H9 (cell line): ENCODE measurements around the gene FN1. TPM values are rescaled to one million over a fixed set of nuclear protein-coding genes. Genes with fewer than 3 reads are reported as not detected.

ENCODE experiments used
- DNase-seq: peaks from one replicate; pipeline ENCODE4 v3.0.0-alpha.2; 2017
- H2AFZ ChIP-seq: one replicate; pipeline ENCODE4 v1.6.1; 2013; ENCODE audit warnings: mild to moderate bottlenecking, low read length, control low read depth, moderate library complexity
- H2AK5ac ChIP-seq: 2 replicates; pipeline ENCODE4 v1.6.1; 2013; ENCODE audit warnings: low read length, control low read depth, mixed read lengths; ENCODE audit not compliant: insufficient read length
- H2BK120ac ChIP-seq: one replicate; pipeline ENCODE4 v1.6.1; 2013; ENCODE audit warnings: low read depth, mild to moderate bottlenecking, low read length, control low read depth, inconsistent platforms; ENCODE audit not compliant: poor library complexity, severe bottlenecking
- H2BK12ac ChIP-seq: 2 replicates; pipeline ENCODE4 v1.6.1; 2013; ENCODE audit warnings: low read length, control low read depth, mixed read lengths, low read depth; ENCODE audit not compliant: insufficient read length
- H2BK15ac ChIP-seq: 2 replicates; pipeline ENCODE4 v1.6.1; 2013; ENCODE audit warnings: low read depth, low read length, control low read depth
- H2BK20ac ChIP-seq: one replicate; pipeline ENCODE4 v1.6.1; 2013; ENCODE audit warnings: low read depth, mild to moderate bottlenecking, low read length, control low read depth, inconsistent platforms; ENCODE audit not compliant: poor library complexity, severe bottlenecking
- H2BK5ac ChIP-seq: 2 replicates; pipeline ENCODE4 v1.6.1; 2013; ENCODE audit warnings: low read length, control low read depth, mixed read lengths; ENCODE audit not compliant: insufficient read length
- H3K14ac ChIP-seq: 2 replicates; pipeline ENCODE4 v1.6.1; 2013; ENCODE audit warnings: low read length, control low read depth; ENCODE audit not compliant: insufficient read depth
- H3K18ac ChIP-seq: 2 replicates; pipeline ENCODE4 v1.6.1; 2013; ENCODE audit warnings: low read depth, mild to moderate bottlenecking, mixed read lengths, low read length, control low read depth; ENCODE audit not compliant: insufficient read length
- H3K23ac ChIP-seq: 2 replicates; pipeline ENCODE4 v1.6.1; 2013; ENCODE audit warnings: low read length, control low read depth, mixed read lengths, low read depth; ENCODE audit not compliant: insufficient read length
- H3K23me2 ChIP-seq: 2 replicates; pipeline ENCODE4 v1.6.1; 2013; ENCODE audit warnings: low read depth, mild to moderate bottlenecking, mixed read lengths, low read length, control low read depth; ENCODE audit not compliant: insufficient read length, poor library complexity, severe bottlenecking
- H3K27ac ChIP-seq: 2 replicates; pipeline ENCODE4 v1.5.1; 2013; ENCODE audit warnings: low read length, control low read depth, mixed read lengths, low read depth; ENCODE audit not compliant: insufficient read length
- H3K27me3 ChIP-seq: 2 replicates; pipeline ENCODE4 v1.6.1; 2013; ENCODE audit warnings: low read length, control low read depth, inconsistent platforms; ENCODE audit not compliant: insufficient read depth
- H3K4ac ChIP-seq: 2 replicates; pipeline ENCODE4 v1.6.1; 2013; ENCODE audit warnings: low read depth, mild to moderate bottlenecking, control low read depth, inconsistent platforms, low read length, moderate library complexity
- H3K4me1 ChIP-seq: 2 replicates; pipeline ENCODE4 v1.6.1; 2013; ENCODE audit warnings: low read length, control low read depth, inconsistent platforms; ENCODE audit not compliant: insufficient read depth
- H3K4me2 ChIP-seq: 2 replicates; pipeline ENCODE4 v1.6.1; 2013; ENCODE audit warnings: low read length, control low read depth, mixed read lengths; ENCODE audit not compliant: insufficient read length, insufficient read depth
- H3K56ac ChIP-seq: 2 replicates; pipeline ENCODE4 v1.6.1; 2013; ENCODE audit warnings: low read depth, mild to moderate bottlenecking, mixed read lengths, low read length, control low read depth; ENCODE audit not compliant: insufficient read length
- H3K79me1 ChIP-seq: 2 replicates; pipeline ENCODE4 v1.6.1; 2013; ENCODE audit warnings: low read depth, mild to moderate bottlenecking, moderate library complexity, low read length, control low read depth, inconsistent platforms; ENCODE audit not compliant: insufficient read depth, poor library complexity, severe bottlenecking
- H3K79me2 ChIP-seq: 2 replicates; pipeline ENCODE4 v1.6.1; 2013; ENCODE audit warnings: low read length, control low read depth, inconsistent platforms; ENCODE audit not compliant: insufficient read depth
- H3K9ac ChIP-seq: 2 replicates; pipeline ENCODE4 v1.6.1; 2013; ENCODE audit warnings: low read length, control low read depth, mixed read lengths; ENCODE audit not compliant: insufficient read length; ENCODE audit errors: extremely low read depth
- H3K9me3 ChIP-seq: one replicate; pipeline ENCODE4 v1.6.1; 2013; ENCODE audit warnings: low read depth, low read length, inconsistent platforms; ENCODE audit not compliant: control insufficient read depth
- H3T11ph ChIP-seq: one replicate; pipeline ENCODE4 v1.6.1; 2013; ENCODE audit warnings: mild to moderate bottlenecking, low read length, control low read depth, inconsistent platforms
- H4K20me1 ChIP-seq: one replicate; pipeline ENCODE4 v1.6.1; 2013; ENCODE audit not compliant: control insufficient read depth, insufficient read length, insufficient read depth
- H4K5ac ChIP-seq: 2 replicates; pipeline ENCODE4 v1.6.1; 2013; ENCODE audit warnings: low read depth, mild to moderate bottlenecking, mixed read lengths, low read length, control low read depth; ENCODE audit not compliant: insufficient read length
- H4K8ac ChIP-seq: replicated peaks from 2 replicates; pipeline ENCODE4 v1.6.1; 2013; ENCODE audit warnings: low read length, control low read depth, mixed read lengths, low read depth; ENCODE audit not compliant: insufficient read length
- H4K91ac ChIP-seq: 2 replicates; pipeline ENCODE4 v1.6.1; 2013; ENCODE audit warnings: low read depth, mild to moderate bottlenecking, moderate library complexity, mixed read lengths, low read length, control low read depth; ENCODE audit not compliant: insufficient read length
- H3K27ac Mint-ChIP-seq, 3 experiments: 2 replicates in 2 of 3; 3 replicates in 1 of 3; pipeline ENCODE4 v1.8.0; 2020 to 2021; ENCODE audit warnings: mixed read lengths in 3 of 3, mild to moderate bottlenecking in 1 of 3, moderate library complexity in 1 of 3
- H3K27me3 Mint-ChIP-seq: 2 replicates; pipeline ENCODE4 v1.8.0; 2021; ENCODE audit warnings: low read depth, mild to moderate bottlenecking, moderate library complexity, mixed read lengths
- H3K36me3 Mint-ChIP-seq, 3 experiments: 2 replicates in 2 of 3; 3 replicates in 1 of 3; pipeline ENCODE4 v1.8.0; 2020 to 2021; ENCODE audit warnings: low read depth in 3 of 3, mixed read lengths in 3 of 3; ENCODE audit not compliant: insufficient read depth in 1 of 3
- H3K4me1 Mint-ChIP-seq, 2 experiments: 2 replicates each; pipeline ENCODE4 v1.8.0; 2020; ENCODE audit warnings: mixed read lengths in 2 of 2
- H3K4me3 Mint-ChIP-seq, 2 experiments: 2 replicates in 1 of 2; 3 replicates in 1 of 2; pipeline ENCODE4 v1.8.0; 2020 to 2021; ENCODE audit warnings: mild to moderate bottlenecking in 2 of 2, mixed read lengths in 2 of 2, moderate library complexity in 1 of 2
- H3K9me3 Mint-ChIP-seq, 2 experiments: 2 replicates in 1 of 2; 3 replicates in 1 of 2; pipeline ENCODE4 v1.8.0; 2020; ENCODE audit warnings: mild to moderate bottlenecking in 2 of 2, mixed read lengths in 2 of 2, moderate library complexity in 1 of 2
- CTCF ChIP-seq: fragments of 200-600 bp; sonication (generic); conservative IDR thresholded peaks from 3 replicates; pipeline ENCODE4 v1.8.0; 2021; ENCODE audit warnings: antibody characterized with exemption, mild to moderate bottlenecking
- WGBS: extraction: QIAGEN DNeasy Blood & Tissue Kit; methylation state at CpG from one replicate; pipeline ENCODE4 v1.1.7; 2013; ENCODE audit warnings: missing lambda C conversion rate, low lambda C conversion rate, mixed read lengths; ENCODE audit not compliant: insufficient read length; ENCODE audit errors: extremely low coverage; 5-methylcytosine and 5-hydroxymethylcytosine counted together
- total RNA-seq: library from RNA; stranded (reverse); gene quantifications from 2 replicates; pipeline ENCODE4 v1.2.1, GENCODE V29; 2021

The FN1 gene
- total RNA-seq, 1 experiment from 2014 or later = 56.0 TPM

GRCh38 chr2:215423234-215423633, 12.6 kb downstream of the FN1 start:
- Histone ChIP-seq H4K8ac (no peak overlapping the region), H3K79me2 (no peaks in the 10 kb centered on the region), H2AFZ (no peak overlapping the region), H2BK15ac (no peak overlapping the region), H3K18ac (no peak overlapping the region), H3K27me3 (no peaks in the 10 kb centered on the region), H4K20me1 (no peaks in the 10 kb centered on the region), H2BK5ac (no peak overlapping the region), H3K9me3 (no peaks in the 10 kb centered on the region), H4K91ac (no peak overlapping the region), H3K9ac (no peak overlapping the region), H3K4me1 (no peaks in the 10 kb centered on the region), H4K5ac (no peak overlapping the region), H2AK5ac (no peak overlapping the region), H3K14ac (no peak overlapping the region), H3T11ph (no peak overlapping the region), H3K23me2 (no peaks in the 10 kb centered on the region), H3K23ac (no peak overlapping the region), H3K4ac (no peak overlapping the region), H3K4me2 (no peak overlapping the region), H3K79me1 (no peaks in the 10 kb centered on the region), H3K56ac (no peak overlapping the region), H3K27ac (no peak overlapping the region), H2BK12ac (no peak overlapping the region), H2BK20ac (no peak overlapping the region), H2BK120ac (no peak overlapping the region)
- Mint-ChIP-seq H3K4me1 (no peaks in the 10 kb centered on the region), H3K9me3 (no peaks in the 10 kb centered on the region), H3K27me3 (no peaks in the 10 kb centered on the region), H3K36me3 (peaks cover 7 to 44% (median 13%) of the 10 kb centered on the region in 3 experiments; a peak in 6 of 7 replicates), H3K4me3 (no peak overlapping the region), H3K27ac (no peak overlapping the region)
- DNase-seq = no peak
- no peak for TF ChIP-seq CTCF
- no CpG with 5 or more reads among the region's 3 CpGs for WGBS
